Measurements from ENCODE around the gene HTR1E. TPM values are rescaled to one million over a fixed set of nuclear protein-coding genes. Genes with fewer than 3 reads are reported as not detected.

The HTR1E gene
- total RNA-seq, 1 donor from 2014 or later: not detected

Other genes with a start within 250 kb of the HTR1E start
- 0.25 TPM for gene CGA, start 157.6 kb downstream of the HTR1E start, total RNA-seq
- gene ZNF292, start 218.0 kb downstream of the HTR1E start, total RNA-seq: 12.9 TPM

Data from left lobe of liver (tissue), 1 donor.